ENCODE measurements around the gene TRIP11.

- no peak for TF ChIP-seq GATA2 (IDR thresholded peaks at IDR 0.05; ENCODE audit: low read depth, low read length)
- TF ChIP-seq GATA3 (IDR thresholded peaks at IDR 0.05; ENCODE audit: low read depth, low read length): no peak
These were observed 17.8 kb downstream of the TRIP11 start for GRCh38 chr14:92022036-92022435.

Data from SH-SY5Y (cell line).